Stimulated activated CD8-positive, alpha-beta memory T cell treated with anti-CD3 and anti-CD28 coated beads, Interleukin-7, amount 100 ng/mL, for 1 hour (primary cell): ENCODE data around the gene CHST11.
"Not testable (repeated sequence)": the region's sequence is repeated elsewhere in the genome, so short reads cannot be mapped to it uniquely, and the experiment has no call there.

Experiments used
- DNase-seq, 2 donors: peaks; one replicate each; pipeline ENCODE4 v3.0.0-alpha.2; 2020; ENCODE audit warnings: low read depth in 2 of 2

CHST11 gene

DNA sequence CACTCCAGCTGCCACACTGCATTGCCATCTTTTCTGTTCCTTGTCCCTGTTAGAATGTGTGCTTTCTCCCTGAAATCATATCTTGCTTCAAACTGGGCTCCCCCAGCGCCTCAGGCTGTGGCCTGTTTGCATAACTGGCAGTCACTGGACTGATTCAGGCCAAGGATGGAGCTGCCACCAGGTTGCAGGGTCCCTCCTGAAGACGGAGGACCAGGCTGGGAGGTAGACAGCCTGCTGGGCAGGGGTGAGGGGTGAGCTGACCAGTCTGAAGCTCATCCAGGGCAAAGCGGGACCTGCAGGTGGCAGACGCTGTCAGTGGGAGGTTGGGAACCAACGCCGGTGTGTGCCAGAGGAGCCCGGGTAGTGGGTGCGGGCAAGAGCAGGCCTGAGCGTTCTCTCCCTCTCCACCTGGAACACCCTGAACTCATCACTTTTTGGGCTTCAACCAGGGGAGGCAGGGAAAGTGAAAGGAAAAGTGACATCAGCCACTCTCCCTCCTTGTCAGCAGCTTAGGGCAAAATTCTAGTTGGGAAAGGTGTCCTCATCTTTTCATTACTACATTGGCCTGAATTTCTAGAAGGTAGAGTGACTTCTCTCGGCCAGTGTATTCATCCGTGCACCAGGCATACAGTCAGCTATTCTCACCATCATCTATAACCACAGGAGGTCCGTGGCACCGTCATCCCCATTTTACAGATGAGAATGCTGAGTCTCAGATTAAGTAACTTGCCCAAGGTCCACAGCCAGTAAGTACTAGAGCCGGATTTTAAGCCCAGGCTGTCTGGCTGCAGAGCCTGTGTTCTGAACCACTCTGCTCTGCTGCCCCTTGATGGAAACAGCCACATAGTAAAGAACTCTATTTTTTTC, 282.3 kb downstream of the CHST11 start:
- no peak for DNase-seq

DNA sequence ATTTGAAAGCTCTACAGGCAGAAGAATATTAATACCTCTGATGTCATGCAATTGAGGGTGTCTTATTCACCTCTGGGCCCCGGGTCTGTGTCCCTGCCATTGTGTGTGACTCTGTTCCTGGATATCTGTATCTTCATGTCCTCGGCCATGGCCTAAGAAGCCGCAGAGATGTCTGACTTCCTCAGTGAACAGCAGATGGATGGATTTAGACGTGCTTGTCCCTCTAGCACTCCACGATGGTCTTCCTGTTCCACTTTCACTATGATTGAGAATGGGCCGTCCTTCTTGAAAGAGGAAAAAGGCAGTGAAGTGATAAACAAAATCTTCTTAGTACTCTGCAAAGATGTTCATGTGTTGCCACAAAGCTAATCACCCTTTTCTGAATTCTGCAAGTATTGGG, 283.9 kb downstream of the CHST11 start:
- no peak for DNase-seq

- DNase-seq: no peak
These were observed 284.3 kb downstream of the CHST11 start for GRCh38 chr12:104741077-104741476.

DNA sequence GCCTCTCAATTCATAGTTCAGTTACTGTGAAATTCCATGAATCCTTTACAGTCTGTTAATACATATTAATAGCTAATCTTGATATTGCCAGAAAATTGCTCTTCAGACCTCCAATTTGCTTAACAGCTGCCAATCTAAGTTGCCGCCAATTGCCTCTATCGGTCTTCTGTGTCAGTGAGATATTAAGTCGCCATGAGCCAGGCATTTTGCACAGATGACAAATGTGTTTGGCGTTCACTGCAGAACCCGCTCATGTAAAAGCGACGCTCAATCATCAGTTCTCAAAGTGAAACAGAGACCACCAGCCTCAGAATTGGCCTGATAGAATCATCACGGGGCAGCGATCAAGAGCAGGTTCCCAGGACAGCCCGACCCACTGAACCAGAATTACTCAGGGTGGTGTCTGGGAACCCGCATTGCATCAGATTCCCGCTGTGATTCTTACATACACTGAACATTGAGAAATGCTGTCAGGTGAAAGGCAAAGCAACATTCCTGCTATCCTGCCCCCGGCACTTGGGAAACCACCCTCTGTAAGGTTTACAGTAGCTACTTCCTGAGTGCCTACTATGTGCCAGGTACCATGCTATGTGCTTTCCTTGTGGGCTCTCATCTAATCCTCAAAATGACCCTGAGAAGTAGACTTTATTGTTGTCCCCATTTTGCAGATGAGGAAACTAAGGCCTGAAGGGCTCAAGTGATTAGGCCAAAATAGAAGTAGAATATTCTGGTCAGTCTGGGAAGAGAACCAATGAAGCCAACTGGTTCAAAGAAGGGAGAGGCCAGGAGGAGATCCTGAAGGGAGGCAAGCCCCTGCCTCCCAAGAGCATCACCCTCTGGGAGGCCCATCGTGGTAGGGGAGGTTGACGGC, 285.0 kb downstream of the CHST11 start:
- DNase-seq: no peak

DNA sequence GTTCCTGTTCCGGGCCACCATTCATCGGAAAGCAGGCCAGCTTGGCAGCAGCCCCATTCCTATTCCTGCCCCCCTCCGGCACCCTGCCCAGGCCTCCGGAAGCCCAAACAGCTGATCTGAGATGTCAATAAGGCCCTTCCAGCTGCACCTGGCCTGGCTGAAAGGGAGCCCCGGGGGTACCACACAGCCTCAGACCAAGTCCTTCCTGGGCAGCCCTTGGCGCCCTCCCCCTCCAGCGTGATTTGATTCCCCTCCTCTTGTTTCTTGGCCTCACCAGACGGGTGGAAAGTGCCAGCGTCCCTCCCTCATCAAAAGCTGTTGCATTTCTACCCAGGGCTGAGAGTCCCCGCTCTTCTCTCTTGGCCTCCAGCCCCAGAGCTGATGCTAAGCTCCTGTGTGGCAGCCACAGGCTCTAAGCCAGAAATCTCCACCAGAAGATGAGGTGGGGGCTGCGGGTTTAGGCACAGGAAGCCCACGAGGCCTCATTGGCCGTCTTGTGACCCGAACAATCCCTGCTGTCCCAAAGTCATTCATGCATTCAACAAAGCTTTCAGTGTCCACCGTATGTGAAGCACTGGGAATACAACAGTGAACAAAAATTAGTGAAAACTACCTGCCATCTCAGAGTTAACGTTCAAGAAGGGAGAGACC, 285.9 kb downstream of the CHST11 start:
- no peak for DNase-seq

- no peak for DNase-seq
These were observed 286.4 kb downstream of the CHST11 start for GRCh38 chr12:104743202-104743580.

- not testable (repeated sequence) for DNase-seq
These were observed 287.2 kb downstream of the CHST11 start for GRCh38 chr12:104743753-104744548.

DNA sequence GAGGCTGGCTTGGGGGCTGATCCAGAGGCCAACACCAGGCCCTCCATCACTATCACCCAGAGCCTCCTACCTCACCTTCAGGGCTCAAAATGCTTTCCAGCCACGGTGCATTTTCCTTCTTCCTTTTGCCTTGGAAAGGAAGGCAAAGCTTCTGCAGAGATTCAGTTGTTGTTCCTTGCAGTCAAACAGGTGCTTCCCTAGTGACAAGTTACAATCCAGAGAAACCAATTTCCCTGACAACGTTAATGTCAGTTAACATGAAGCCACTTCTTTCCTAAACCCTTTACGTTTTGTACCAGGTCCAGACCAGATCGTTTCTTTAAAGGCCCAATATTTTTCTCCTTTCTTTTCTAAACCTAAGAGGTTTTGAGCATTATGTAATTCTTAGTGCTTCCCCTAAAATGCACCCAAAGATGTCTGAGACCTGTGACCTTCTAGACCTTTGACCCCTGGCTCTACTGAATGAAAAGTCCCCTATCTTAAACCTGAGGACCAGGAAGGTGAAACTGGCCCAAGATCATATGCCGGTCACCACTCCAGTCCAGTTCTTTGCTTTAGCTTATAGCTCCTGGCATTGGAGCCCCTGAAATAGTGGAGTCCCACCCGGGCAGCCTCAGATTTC, 289.8 kb downstream of the CHST11 start:
- DNase-seq: no peak

GRCh38 chr12:104747330-104747729, 290.6 kb downstream of the CHST11 start:
- DNase-seq: no peak

DNA sequence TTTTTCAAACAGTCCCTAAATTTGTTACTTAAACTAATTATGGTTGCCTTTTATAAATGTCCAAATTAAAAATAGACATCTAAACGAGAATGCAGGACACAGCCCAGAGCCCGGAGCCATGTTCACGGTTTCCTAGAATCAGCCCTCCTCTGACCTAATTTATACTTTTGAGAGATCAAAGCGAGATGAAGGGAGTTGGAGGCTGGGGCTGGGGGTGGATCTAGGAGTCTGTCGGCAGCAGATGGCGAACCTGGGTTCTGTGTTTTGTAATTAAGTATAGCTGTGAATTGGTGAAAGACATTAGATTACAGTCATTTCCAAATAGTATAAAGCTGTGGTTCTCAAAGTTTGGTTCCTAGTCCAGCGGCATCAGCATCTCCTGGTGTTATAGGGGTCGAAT, 291.2 kb downstream of the CHST11 start:
- no peak for DNase-seq

- DNase-seq: no peak
These were observed 291.6 kb downstream of the CHST11 start for GRCh38 chr12:104748356-104748755.

- no peak for DNase-seq
These were observed 292.0 kb downstream of the CHST11 start for GRCh38 chr12:104748790-104749189.

DNA sequence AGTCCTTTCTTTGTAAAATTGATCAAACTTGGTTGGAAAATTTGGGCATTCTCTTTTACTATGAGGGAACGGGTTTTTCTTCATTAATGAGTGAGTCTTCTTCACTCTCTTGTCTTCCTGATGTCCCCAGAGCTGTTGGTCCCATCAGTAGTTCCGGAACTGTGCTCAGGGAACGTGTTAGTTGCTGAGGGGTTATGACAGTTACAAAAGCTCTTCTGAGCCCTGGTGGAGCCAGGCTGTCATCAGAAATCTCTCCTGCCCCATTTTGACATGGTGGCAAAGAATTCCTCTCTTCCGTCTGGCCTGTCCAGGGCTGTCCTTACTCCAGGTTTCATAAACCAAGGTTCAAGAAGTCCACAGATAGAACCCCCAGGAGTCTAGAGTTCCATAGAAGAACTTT, 292.8 kb downstream of the CHST11 start:
- DNase-seq: no peak

DNA sequence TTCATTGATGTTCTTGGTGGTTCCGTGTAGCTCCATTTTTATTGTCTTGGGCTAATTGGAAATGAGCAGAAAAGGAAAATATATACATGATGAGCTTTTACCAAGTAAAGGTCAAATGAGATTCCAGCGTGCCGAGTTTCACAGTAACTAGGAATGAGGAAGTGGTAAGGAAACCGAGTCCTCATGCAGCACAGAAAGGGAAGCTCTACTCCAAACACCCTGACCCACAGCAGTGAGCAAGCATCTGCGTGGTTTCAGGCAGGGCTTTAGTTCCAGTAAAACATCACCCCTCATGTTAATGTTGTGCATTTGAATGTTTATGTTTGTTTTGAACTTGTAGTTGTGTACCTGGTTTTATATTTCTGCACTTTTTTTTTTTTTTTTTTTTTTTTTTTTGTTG, 293.3 kb downstream of the CHST11 start:
- DNase-seq: no peak

DNA sequence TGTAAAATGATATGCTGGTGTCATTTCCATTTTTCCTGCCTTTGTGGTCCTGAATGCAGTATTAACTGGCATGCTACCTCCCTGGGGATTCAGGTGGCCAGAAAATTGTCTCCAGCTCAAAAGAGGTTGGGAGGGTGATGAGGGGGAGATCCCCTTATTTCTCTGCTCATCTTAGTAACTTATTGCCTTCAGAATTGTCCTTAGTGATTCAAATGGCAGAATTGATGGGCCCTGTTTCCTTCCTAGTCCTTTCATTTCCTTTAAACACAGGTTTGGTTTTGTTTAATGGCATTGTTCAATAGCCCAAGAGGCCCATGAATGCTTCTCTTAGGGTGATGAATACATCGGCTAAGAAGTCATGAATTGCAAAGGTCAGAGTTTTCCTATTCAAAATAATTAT, 294.4 kb downstream of the CHST11 start:
- no peak for DNase-seq

- no peak for DNase-seq
These were observed 294.8 kb downstream of the CHST11 start for GRCh38 chr12:104751594-104751993.

DNA sequence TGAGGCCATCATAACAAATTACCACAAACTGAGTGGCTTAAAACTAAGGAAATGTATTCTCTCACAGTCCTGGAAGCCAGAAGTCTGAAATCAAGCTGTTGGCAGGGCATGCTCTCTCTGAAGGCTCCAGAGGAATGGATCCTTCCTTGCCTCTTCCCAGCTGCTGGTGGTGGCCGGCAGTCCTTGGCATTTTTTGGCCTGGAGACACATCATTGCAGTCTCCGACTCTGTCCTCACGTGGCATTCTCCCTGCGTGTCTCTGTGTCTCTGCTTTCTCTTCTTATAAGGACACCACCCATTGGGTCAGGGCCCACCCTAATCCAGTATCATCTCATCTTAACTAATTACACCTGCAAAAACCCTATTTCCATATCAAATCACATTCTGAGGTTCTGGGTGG, 295.3 kb downstream of the CHST11 start:
- DNase-seq: no peak

DNA sequence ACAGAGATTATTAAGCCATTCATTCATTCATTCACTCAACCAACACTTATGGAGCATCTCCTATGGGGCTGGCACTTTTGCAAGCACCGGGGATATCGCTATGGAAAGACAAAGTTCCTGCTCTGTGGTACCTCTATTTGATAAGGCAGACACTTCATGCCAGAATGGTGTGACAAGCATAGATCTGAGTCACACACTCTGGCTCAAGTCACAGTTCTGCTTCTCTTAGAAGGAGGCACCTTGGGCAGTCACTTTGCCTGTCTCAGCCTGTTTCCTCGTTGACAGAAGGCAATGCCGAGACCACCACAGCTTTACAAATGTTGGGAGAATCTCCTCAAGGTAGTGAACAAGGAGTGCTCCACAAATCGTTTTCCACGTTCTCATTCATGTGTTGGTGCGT, 296.1 kb downstream of the CHST11 start:
- no peak for DNase-seq

DNA sequence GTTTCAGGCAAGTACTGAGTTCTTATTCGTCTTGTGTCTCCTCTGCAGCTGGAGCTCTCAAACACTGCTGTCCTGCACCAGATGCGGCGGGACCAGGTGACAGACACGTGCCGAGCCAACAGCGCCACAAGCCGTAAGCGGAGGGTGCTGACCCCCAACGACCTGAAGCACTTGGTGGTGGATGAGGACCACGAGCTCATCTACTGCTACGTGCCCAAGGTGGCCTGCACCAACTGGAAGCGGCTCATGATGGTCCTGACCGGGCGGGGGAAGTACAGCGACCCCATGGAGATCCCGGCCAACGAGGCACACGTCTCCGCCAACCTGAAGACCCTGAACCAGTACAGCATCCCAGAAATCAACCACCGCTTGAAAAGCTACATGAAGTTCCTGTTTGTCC, 300.2 kb downstream of the CHST11 start:
- no peak for DNase-seq

DNA sequence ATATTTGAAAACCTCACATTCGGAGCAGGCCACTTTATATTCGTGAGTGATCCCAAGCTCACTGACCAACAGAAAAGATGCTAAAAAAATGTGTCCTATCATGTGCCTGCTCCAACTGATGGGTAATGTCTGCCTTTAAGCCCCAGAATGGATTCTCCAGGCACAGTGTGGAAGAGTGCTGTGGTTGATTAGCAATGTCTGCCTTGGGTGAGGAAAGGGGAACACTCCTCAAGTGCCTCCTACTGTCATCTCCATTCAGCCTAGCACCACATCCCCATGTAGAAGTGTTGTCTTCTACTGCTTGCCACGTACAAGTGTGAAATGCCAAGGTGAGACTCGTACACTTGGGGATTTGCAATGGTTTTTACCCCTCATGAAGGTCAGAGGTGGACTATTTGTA, 302.0 kb downstream of the CHST11 start:
- DNase-seq: no peak

DNA sequence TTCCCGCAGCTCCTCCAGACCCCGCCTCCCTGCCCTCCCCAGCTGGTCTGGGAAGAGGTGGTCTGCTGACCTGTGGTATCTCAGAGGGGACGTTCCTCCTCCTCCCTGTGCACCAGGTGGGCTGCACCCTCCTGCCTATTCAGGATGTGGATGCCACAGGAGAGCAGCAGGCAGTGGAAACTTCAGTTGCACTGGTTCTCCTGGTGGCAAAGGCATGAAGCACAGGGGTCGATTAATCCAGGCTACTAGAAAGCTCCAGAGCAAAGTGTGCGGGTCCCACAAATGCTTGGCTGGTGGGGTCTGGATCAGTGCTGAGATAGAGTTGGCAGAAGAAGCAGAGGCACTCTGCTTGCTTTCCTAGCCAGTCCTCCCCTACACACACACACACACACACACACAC, 304.3 kb downstream of the CHST11 start:
- DNase-seq: no peak
